HL-60 (cell line): ENCODE data around the gene CAD.
"Not testable (repeated sequence)": the region's sequence is repeated elsewhere in the genome, so short reads cannot be mapped to it uniquely, and the experiment has no call there.

Source experiments
- DNase-seq, 2 experiments: peaks; one replicate each; pipeline ENCODE4 v3.0.0-alpha.2; 2010 to 2020; ENCODE audit warnings: low read depth in 1 of 2, low spot score in 1 of 2
- H3K27ac ChIP-seq: fragments of 250-450 bp; sonication (Bioruptor Pico); replicated peaks from 2 replicates; pipeline ENCODE4 v1.5.1; 2020; ENCODE audit warnings: mild to moderate bottlenecking, moderate library complexity
- H3K27me3 ChIP-seq: fragments of 250-450 bp; sonication (Bioruptor Pico); 2 replicates; pipeline ENCODE4 v1.5.1; 2021; ENCODE audit warnings: mild to moderate bottlenecking, moderate library complexity; ENCODE audit not compliant: insufficient read depth, poor library complexity, severe bottlenecking
- H3K4me3 ChIP-seq: replicated peaks from 2 replicates; pipeline ENCODE4 v1.5.1; 2011; ENCODE audit warnings: mild to moderate bottlenecking, control low read depth, low read length; ENCODE audit not compliant: insufficient read depth
- CTCF ChIP-seq: IDR thresholded peaks from one replicate; pipeline ENCODE4 v1.5.1; 2011; ENCODE audit warnings: low read length, control low read depth, inconsistent platforms; ENCODE audit not compliant: insufficient read depth
- GABPA ChIP-seq: IDR thresholded peaks from 2 replicates; pipeline ENCODE4 v1.6.1; 2012; ENCODE audit warnings: low read depth
- POLR2AphosphoS5 ChIP-seq: IDR thresholded peaks from 2 replicates; pipeline ENCODE4 v1.6.1; 2012; ENCODE audit warnings: low read depth
- REST ChIP-seq: IDR thresholded peaks from 2 replicates; pipeline ENCODE4 v1.6.1; 2012; ENCODE audit warnings: low read depth; ENCODE audit not compliant: insufficient replicate concordance
- SPI1 ChIP-seq: IDR thresholded peaks from 2 replicates; pipeline ENCODE4 v1.6.1; 2012; ENCODE audit warnings: low read depth, mild to moderate bottlenecking, borderline replicate concordance

The CAD gene

GRCh38 chr2:27189989-27190388, 27.2 kb upstream of the CAD start:
- TF ChIP-seq SPI1 (no peak), GABPA (no peak), POLR2AphosphoS5 (no peak), CTCF (no peak), REST (no peak)
- Histone ChIP-seq H3K4me3 (no peak overlapping the region), H3K27ac (no peak overlapping the region), H3K27me3 (no peaks in the 10 kb centered on the region)
- DNase-seq = no peak

- DNase-seq = peak in 1 of 2 experiments; percentile 72
- Histone ChIP-seq H3K27ac (no peak overlapping the region), H3K27me3 (no peaks in the 10 kb centered on the region), H3K4me3 (no peak overlapping the region)
- TF ChIP-seq GABPA (no peak), CTCF (peak; percentile 42)
These were observed 25.9 kb upstream of the CAD start for GRCh38 chr2:27191070-27191829.

GRCh38 chr2:27194538-27195354, 22.4 kb upstream of the CAD start:
- H3K27me3 ChIP-seq = no peaks in the 10 kb centered on the region

GRCh38 chr2:27195799-27196198, 21.4 kb upstream of the CAD start:
- H3K4me3 ChIP-seq, H3K27me3 ChIP-seq, DNase-seq, H3K27ac ChIP-seq: not testable (repeated sequence)

More at GRCh38 chr2:27194538-27195354, 22.4 kb upstream of the CAD start:
- Histone ChIP-seq H3K27ac (no peak overlapping the region), H3K4me3 (no peak overlapping the region)
- DNase-seq = no peak
- no peak for TF ChIP-seq SPI1
- no peak for TF ChIP-seq POLR2AphosphoS5
- TF ChIP-seq REST = no peak
- no peak for TF ChIP-seq CTCF
- no peak for TF ChIP-seq GABPA

- DNase-seq, H3K27me3 ChIP-seq, H3K27ac ChIP-seq, H3K4me3 ChIP-seq: not testable (repeated sequence)
These were observed 19.1 kb upstream of the CAD start for GRCh38 chr2:27198068-27198467.
